Hindlimb muscle (tissue), 1 donor: ENCODE measurements around the gene C17orf67. TPM values are rescaled to one million over a fixed set of nuclear protein-coding genes. Genes with fewer than 3 reads are reported as not detected.

Experiments used
- DNase-seq: peaks from one replicate; pipeline ENCODE4 v3.0.0-alpha.2; 2013
- polyA plus RNA-seq: library from polyadenylated mRNA; unstranded; fragments of 120-200 nt; gene quantifications from one replicate; pipeline ENCODE4 v1.2.1, GENCODE V29; 2013; ENCODE audit not compliant: insufficient read length

The C17orf67 gene, protein sequence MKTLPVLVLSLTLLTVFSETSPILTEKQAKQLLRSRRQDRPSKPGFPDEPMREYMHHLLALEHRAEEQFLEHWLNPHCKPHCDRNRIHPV
- polyA plus RNA-seq = 2.3 TPM

DNA sequence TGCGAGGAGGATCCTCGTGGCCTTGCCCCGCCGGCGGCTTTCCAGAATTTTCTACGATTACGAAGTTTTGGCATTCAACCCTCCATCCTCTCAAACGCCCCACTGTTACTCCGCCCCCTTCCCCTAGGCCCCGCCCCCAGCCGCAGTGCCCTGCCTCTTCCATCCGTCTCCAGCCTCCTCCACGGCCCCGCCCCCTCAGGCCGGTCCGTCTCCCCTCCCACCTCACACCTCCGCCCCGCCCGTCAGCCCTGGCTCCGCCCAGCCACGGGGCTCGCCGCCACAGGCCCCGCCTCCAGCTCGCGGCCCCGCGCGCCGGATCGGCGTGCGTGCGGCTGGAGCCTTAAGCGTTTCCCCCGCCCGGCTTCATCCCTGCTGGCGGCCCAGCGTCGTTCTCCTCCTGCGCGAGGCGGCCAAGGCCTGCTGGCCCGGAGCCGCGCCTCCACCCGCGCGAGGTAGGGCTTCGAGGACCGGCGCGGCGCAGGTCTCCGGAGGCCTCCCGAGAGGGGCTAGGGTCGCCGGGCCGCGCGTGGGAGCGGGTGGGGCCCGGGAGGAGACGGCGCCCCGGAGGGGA, at the start of gene C17orf67, which contains the start of gene DGKE:
C17orf67 (minus strand) TSS at position 112 of the 571 bp plus-strand sequence. CDS start 18,110 bp downstream, outside the sequence.
DGKE (plus strand) TSS at position 343 of the 571 bp plus-strand sequence. CDS start 645 bp downstream, outside the sequence.
- peak; percentile 96 for DNase-seq

DNA sequence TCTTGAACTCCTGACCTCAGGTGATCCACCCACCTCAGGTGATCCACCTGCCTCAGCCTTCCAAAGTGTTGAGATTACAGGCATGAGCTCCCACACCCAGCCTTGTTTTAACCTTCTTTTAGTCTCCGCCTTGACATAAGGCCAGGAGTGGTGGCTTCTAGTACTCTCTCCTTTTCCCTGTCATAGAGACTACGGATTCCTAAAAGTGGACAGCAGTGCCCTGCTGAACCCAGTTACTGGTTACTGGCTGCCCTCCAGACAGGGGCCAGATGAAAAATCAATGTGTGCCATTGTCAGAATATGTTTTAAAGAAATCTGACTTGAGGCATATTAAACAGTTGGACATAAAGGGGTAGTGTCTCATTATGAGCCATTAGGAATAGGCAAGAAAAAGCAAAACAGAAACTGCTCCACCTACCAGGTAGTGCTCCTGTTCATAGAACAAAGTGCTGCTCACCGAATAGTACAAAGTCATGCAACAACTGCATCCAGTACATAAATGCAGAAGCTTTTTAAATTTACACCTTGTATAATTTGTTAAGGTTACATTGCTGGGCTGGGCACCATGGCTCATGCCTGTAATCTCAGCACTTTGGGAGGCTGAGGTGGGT, 48.1 kb upstream of the C17orf67 start:
- DNase-seq = no peak

DNA sequence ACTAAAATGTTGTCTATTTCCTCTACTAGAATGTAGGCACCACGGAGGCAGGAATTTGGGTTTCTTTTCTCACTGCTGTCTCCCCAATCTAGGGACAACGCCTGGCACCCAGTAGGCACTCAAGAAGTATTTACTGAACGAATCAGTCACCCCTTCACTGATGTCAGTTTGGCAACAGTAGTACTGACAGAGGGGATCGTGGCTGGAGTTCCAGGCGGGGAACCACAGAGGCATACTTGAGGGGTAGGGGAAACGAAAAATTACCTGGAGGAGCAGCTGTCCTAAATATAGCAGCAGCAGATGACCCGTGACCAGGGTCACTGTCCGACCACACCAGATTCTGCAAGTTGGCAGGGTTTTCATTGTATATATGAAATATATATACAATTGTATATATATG, 46.9 kb upstream of the C17orf67 start:
- DNase-seq = no peak

DNA sequence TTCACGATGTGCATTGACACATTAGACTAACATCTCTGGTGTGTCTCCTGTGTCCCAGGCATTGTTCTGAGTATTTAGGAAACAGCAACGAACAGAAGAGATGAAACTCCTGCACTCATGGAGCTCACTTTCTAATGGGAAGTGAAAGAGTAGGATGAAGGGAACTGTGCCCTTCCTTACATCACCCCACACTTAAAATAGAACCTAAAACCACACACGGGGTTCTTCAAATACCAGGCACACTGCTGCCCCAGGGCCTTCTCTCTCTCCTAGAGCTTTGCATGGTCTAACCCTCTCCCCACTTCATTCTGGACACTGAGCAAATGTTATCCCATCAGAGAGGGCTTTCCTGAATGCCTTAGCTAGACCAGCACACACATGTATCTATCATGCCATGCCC, 46.4 kb upstream of the C17orf67 start:
- DNase-seq = no peak

DNA sequence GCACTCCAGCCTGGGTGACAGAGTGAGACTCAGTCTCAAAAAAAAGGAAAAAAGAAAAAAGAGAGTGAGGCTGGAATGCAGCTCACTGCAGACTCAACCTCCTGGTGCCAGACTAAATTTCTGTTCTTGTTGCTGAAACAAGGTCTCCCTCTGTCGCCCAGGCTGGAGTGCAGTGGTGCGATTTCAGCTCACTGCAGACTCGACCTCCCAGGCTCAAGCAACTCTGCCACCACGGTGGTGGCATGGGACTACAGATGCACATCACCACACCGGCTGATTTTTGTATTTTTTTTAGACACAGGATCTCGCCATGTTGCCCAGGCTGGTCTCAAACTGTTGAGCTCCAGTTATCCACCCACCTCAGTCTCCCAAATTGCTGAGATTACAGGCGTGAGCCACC, 45.6 kb upstream of the C17orf67 start:
- no peak for DNase-seq

DNA sequence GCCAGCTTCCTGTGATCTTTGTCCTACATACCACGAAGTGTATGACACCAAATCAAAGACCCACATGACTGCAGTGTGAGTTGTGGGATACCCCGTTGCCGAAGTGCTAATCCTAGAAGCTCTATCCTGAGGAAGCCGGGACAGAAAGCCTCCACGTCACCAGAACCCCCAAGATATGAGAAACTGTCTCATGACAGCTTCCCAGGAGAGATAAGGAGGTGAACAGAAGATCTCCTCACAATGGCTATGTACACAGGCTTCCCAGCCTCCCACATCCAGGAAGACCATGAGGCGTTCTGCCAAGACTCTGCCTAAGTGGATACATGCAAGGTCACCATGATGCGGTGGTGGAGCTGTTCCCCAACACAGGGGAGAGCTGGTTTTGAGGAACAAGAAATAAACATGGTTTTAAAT, 43.1 kb upstream of the C17orf67 start:
- no peak for DNase-seq

DNA sequence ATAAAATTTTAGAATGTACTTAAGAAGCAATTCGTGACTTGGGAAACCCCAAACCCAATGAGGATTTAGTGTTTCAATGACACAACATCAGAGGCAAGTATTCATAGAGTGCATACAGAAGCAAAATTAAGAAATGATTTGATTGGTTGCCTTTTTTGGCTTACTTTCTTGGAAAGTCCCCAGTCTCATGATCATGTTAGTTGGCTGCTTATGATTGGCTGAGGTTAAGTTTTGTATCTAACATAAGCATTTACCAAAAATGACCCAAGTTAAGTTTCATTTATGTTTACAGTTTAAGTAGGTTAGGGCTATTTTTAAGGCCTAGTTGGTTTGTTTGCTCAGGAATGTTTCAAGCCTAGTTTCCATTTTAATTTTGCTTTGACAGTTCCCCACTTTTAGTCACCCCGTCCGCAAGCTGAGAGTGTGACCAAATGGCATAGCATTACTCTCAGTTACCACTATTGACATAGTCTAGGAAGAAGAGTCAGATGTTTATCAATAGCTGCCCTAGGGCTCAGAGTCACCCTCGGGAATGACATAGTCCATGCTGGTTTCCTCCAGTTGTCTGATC, 36.4 kb upstream of the C17orf67 start:
- DNase-seq = no peak

DNA sequence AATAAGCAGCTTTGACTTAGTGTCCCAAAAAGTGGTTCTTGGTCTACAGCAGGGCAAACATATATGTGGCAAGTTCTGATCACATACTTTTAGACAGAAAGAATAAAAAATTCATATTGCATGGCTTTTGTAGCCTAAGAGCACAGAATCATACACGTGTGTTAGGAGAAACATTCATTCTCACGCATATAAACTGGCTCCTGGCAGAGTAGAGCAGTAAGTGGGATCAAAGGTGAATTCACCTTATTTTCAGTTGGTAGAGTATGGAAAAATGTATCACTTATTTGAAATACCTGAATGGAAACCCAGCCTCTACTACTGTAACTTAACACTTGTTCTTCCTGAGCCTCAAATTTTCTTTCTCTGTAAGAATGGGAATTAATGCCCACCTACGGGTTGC, 35.0 kb upstream of the C17orf67 start:
- no peak for DNase-seq

DNA sequence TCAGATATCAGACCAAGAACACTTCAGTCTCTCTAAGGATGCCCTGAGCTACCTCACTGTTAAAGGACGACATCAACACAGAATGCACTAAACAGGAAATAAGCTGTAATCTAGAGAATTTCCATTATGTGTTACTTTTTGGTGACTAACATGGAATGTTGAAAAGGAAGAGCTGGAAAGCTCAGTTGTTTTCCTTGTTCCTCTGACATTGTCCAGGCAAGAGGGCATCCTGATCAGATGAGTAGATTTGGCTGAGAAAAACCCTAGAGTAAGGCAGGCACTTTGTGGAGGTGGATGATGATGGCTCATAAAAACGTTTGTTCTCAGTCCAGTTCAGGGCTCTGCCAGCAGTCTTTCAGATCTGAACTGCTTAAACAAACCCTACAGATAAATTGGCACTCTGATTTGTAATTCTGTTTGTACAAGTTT, 34.2 kb upstream of the C17orf67 start:
- no peak for DNase-seq

DNA sequence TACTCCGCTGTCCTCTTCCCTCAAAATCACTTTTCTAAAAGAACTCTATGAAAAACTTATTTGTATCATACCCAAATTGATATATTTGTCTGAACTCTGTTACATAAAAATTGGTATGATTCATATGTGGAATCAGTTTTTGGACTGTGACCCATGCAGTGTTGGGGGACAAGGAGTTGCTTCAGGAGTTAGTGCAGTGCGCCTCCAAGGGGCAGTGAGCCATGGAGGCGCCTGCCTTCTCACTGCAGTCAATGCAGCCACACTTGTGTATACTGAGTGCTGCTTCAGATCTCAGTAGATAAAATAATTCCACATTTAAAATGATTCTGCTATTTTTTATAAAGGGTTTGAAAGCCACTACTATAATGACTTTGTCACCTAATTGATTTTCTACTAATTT, 32.8 kb upstream of the C17orf67 start:
- no peak for DNase-seq

DNA sequence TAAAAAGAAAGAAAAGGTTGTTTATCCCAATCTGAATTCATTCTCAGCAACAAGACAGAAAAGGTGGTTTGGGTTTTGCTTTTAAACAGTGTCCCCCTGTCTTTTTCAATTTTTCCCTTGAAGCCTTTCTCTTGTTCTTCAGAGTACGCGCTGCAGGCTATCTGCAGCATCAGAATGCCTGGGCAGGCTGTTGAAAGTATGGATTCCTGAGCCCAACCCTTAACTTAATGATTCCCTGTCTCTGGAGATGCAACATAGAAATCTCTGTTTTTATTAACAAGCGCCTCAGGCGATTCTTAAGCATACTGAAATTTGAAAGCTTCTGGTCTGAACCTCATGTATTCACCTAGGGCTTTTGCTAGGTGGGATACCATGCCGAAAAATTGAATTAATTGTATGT, 32.4 kb upstream of the C17orf67 start:
- no peak for DNase-seq

DNA sequence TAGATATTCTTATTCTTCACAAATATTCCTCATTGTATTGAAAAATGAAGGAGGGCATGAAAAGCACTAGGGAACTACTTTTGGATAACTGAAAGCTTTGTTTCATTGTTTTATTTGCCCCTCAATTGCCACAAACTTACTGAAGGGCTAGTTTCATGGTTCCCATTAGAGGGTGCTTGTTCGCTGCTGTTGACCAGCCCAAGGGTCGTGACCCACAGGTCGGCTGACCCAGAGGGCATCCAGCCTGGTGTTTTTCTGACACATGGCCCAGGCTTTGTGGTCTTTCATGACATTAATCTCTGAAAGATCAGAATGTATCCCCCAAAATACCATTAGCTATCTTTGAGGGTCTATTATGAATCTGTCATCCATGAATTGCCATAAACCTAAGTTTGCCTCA, 30.3 kb upstream of the C17orf67 start:
- no peak for DNase-seq

DNA sequence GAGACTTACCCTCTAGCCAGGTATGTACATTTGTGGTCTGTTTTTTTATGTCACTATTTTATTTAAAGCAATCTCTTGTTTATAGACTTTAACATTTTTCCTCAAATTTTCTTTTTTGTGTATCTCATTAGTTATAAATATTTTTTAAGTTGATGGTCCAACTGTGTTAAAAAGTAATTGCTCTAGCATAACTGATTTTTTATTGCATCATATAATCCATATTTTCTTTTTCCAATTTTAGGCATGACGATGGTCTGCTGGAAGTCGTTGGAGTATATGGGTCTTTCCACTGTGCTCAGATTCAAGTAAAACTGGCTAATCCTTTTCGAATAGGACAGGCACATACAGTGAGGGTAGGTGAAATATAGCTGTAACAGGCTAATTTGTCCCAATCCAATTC, 28.2 kb upstream of the C17orf67 start:
- DNase-seq = no peak

DNA sequence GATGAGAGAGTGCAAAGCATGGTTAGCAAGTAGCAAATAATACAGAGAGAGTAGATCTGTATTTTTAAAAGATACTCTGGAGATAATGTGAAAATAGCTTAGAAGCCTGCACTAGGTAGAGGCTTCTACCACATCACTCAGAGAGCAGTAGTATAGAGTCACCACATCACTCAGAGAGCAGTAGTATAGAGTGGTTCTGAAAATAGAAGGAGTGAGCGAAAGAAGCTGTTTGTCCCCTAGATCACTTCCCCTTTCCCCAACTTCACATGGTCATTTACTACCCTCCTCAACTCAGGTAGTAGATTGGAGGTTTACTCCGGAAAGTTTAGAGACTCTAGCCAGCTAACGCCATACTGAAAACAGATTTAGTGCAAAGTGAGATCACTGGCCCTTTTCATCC, 17.3 kb upstream of the C17orf67 start:
- DNase-seq = no peak

DNA sequence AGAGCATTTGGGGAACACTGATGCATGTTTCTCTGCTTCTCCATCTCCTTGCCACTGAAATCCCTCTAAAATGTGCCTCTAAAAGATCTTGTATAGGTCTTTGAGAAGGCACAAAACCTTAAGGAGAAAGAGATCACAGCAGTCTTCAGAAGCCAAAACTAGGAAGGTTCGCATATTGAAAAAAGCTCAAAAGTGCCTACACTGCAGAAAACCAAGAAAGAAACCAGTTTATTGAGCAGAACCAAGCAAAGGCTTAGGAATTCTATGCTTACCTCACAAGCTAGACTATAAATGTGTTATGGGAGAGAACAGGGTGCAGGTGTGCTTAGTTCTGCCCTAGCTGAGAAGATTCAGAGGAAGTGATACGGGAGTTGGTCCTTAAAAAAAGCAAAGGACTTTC, 16.9 kb upstream of the C17orf67 start:
- no peak for DNase-seq

DNA sequence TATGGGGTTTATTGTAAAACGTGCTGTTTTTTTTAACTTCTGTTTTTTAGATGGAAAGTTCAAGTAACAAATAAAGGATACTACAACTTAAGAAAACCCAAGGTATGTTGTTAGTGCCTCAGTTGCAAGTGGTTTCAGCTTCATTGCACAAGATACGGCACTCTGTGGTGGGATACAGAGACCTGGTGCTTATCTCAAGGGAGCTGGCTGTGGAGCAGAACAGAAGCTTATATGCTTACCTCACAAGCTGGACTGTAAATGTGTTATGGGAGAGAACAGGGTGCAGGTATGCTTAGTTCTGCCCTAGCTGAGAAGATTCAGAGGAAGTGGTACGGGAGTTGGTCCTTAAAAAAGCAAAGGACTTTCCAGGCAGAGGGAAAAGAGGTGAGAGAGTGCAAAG, 15.4 kb upstream of the C17orf67 start:
- DNase-seq = no peak

DNA sequence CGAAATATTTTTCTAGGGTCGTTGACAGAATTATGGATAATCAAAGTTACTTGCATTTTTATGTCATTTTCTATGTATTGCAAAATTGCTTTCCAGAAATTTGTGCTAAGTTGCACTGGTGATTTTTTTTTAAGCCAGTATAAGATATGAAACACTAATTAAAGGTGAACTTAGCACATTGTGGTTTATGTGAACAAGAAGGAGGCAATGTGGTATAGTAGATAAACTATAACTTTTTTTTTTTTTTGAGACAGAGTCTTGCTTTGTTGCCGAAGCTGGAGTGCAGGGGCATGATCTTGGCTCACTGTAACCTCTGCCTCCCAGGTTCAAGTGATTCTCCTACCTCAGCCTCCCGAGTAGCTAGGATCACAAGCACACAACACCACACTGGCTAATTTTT, 13.4 kb upstream of the C17orf67 start:
- no peak for DNase-seq

DNA sequence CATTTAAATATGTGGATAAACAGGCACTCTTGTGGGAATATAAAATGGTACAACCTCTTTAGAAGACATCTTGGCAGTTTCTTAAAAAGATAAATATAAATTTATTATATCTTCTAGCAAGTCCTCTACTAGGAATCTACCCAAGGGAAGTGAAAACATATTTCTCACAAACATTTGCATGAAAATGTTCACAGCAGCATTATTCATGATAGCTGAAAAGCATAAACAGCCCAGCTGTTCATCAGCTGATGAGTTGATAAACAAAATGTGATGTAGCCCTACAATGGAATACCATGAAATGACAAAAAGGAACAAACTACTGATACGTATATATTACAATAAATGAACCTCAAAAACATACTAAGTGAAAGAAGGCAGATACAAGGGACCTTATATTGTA, 12.2 kb upstream of the C17orf67 start:
- no peak for DNase-seq

DNA sequence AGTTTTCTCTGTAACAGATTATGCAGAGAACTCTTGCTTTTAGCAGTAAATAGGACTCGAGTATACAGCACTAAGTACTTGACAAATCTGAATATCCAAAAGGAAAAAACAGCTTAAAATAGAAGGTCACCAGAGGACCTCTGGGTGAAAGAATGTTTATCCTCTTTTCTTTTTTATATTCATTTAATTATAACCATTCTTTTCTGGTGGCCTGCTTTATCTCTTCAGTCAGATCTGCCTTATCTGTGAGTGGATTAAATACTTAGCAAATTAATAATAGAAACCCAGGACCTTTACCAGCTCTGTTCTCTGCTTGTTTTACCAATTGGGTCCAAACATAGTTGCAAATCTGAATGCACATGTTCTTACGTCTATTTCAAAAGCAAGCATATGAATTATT, 8.9 kb upstream of the C17orf67 start:
- no peak for DNase-seq

DNA sequence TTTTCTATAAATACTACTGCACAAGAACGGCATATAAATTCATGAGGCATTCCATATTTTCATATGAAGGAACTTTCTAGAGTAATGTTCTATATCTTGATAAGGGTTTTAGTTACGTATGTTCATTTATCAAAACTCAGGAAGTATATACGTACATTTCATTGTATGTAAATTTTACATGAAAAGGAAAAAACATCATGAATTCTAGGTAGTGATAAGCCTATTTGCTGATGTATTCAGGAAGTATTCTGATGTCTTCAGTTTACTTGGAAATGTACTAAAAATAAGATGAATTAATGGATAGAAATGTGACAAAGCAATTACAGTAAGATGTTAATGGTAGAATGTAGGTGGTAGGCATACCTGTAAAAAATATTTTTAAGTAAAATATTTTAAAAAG, 5.0 kb upstream of the C17orf67 start:
- no peak for DNase-seq

DNA sequence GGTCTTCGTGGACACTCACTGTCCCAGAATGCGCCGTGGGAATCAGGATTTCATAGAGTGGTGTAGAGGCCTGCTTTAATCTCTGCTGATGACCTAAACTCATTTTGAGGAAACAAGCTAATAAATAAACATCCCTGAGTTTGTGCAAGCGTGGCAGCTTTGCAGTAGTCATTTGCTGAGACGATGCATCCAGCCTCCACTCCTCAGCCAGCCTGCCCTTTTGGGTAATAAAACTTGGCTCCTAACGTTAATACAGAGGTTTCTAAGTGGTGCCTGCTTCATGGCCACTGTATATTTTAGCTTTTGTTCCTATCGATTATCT, 1.5 kb upstream of the C17orf67 start:
- DNase-seq = no peak

DNA sequence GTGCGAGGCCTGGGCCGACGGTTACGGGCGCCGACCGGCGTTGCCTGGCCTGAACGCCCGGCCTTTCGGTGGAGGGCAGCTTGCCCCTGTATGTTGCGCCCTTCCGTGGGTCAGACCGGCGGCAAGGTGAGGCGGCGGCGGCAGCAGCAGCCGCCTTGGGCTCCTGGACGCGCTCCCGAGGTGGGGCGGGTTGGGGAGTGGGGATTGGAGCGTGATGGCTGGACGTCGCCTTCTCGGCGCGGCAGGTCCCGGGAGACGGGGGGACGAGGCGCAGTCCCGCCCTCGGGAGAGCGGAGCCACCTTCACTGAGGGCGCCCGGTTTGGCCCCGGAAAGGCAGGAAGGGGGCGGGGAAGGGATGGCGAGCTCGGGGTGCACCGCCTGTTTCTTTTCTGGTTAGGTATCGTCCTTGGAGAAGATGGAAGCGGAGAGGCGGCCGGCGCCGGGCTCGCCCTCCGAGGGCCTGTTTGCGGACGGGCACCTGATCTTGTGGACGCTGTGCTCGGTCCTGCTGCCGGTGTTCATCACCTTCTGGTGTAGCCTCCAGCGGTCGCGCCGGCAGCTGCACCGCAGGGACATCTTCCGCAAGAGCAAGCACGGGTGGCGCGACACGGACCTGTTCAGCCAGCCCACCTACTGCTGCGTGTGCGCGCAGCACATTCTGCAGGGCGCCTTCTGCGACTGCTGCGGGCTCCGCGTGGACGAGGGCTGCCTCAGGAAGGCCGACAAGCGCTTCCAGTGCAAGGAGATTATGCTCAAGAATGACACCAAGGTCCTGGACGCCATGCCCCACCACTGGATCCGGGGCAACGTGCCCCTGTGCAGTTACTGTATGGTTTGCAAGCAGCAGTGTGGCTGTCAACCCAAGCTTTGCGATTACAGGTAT, 902 bp upstream of the C17orf67 start:
- peak; percentile 34 for DNase-seq
